ENCODE results near the gene NEK7.
"Not testable (repeated sequence)": the region's sequence is repeated elsewhere in the genome, so short reads cannot be mapped to it uniquely, and the experiment has no call there.

Gene NEK7

DNA sequence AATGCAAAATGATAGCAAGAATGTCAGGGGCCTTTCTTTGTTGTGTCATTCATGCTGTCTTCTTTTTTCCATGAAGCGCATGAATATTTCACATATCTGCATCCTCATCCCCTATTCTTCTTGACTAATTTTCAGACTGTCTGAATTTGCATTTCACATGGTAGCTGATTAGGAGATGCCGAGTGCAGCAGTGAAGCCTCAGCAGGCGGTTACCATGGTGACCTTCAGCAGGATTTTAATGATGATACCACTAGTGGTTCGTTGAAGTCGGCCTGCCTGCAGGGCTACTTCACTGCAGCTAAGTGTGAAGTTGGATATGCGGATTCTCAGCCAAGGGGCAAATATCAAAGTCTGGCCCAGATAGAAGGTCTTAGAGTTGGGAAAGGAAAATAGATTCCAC is 141.8 kb downstream of the NEK7 start:
- no peak for FAIRE-seq

GRCh38 chr1:198300451-198300850 is 143.7 kb downstream of the NEK7 start:
- no peak for FAIRE-seq

GRCh38 chr1:198304431-198304830 is 147.6 kb downstream of the NEK7 start:
- FAIRE-seq = no peak

GRCh38 chr1:198314817-198315216 is 158.0 kb downstream of the NEK7 start:
- not testable (repeated sequence) for FAIRE-seq

DNA sequence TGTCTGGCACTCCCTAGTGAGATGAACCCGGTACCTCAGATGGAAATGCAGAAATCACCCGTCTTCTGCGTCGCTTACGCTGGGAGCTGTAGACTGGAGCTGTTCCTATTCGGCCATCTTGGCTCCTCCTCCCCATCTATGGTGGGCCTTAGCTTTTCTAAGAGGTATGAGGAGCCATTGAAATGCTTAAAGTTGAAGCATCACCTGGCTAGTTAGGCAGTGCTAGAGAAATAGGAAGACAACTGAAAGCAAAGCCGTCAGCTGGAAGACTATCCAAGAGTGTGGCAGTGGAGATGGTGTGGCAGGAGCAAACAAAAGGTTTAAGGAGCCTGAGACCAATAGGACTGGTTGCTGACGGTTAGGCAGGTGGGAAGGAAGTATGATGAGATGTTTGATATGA is 158.5 kb downstream of the NEK7 start:
- FAIRE-seq = not testable (repeated sequence)

DNA sequence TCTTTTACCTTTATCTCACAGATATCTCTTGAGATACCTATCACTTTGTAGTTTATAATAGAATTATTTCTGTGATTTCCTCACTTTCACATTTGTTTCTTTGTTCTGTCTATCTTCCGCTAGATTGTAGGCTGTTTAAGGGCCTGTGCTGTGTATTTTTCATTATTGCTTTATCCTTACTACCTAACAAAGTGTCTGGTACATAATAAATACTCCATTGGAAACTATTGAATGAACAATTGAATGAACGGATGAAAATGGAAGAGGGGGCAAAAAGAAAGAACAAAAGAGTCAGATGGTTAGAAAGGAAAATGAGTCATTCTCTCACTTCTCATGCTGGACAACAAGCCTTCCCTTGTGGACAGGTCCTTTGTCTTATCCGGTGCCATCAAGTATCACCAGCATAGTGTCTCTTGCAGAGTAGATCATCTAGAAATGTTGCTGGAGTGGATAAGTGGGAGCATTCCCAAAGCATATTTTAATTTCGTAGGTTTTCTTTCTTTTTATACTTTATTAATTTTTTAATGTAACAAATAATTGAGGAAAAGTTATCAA is 159.8 kb downstream of the NEK7 start:
- FAIRE-seq = no peak

DNA sequence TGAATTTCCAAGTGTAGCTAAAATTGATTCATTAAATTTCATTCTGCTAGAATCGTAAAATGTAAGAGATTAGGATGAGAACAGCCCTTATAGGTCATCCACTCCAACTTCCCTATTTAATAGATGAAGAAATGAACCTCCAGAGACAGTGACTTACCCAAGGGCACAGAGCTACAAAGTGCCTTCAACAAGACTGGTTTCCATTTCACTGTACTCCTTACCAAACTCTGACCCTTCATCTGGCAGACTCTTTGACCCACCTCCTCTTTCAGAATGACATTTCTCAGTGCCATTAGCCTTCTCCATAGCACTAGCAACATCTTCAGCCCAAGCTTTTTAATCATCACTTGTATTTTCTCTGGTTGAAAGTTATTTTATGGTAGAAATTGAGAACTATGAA is 161.3 kb downstream of the NEK7 start:
- no peak for FAIRE-seq

- FAIRE-seq = no peak
Observed at GRCh38 chr1:198320759-198321158, 164.0 kb downstream of the NEK7 start.

DNA sequence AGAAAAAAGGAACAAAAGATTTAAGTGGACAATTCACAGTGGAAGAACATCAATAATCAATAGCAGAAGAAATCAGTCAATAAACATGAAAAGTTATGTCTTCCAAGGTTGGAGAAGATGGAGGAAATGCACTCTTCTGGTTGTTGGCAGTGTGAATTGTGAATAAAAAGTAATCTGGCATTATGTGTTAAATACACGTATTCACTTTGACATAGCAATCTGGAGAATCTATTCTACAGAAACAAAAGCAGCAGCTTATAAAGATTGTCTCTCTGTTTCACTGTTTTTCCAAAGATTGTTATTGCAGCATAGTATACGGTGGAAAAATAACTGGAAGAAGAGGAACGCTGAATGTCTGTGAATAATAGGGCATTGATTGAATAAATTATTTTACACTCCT is 169.4 kb downstream of the NEK7 start:
- FAIRE-seq = no peak

GRCh38 chr1:198326915-198327314 is 170.1 kb downstream of the NEK7 start:
- FAIRE-seq = no peak

DNA sequence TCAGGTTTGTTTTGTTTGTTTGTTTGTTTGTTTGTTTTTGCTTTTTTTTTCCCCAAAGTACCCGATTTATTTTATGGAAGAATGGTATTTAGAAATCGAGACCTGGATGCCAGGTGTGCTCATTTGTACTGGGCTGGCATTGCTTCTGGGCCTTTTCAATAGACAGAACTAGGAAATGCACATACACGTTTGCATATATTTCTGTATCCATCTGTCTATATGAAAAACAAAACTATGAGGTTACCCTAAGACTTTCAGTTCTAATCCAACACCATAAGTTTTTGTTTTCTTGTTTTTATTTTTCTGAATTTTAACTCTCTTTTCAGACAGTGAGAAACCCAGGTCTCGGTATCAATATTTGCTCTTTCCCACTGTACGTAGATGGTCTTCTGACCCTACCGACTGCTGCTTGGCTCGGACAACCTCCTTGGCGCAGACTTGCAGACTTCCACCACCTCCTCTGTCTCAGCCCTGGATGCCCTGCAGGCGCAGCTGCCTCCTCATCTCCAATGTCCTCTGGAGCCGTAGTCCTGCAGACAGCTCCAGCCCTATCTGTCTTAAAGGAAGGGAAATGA is 171.7 kb downstream of the NEK7 start:
- no peak for FAIRE-seq

DNA sequence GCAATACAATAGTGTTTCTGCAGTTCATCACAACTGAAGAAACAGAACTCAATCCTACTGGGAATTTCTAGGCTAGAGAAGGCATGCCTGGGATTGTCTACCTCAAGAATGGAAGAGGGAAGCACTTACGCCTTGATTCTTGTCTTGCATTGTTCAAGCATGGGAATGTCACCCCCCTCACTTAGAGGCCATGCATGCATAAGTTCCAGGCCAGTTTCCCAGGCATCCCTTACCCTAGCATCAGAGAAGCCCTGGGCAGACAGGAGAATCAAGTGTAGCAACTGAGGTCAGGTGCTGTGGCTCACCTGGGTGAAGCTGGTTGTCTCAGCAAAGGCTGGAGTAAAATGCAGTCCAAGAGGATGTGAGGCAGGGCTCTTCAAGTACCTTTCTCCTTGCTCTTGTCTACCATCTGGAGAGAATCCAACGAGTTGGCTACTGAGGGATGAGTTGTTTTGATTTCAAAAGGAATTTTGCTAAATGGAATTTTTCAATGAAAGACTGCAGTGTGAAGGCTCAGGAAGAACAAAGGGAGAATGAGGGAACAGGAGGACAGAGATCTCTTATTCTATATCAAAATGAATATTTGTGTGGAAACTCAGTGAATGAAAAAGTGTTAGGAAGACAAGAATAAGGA is 174.3 kb downstream of the NEK7 start:
- FAIRE-seq = no peak

GRCh38 chr1:198333744-198334143 is 176.9 kb downstream of the NEK7 start:
- no peak for FAIRE-seq

DNA sequence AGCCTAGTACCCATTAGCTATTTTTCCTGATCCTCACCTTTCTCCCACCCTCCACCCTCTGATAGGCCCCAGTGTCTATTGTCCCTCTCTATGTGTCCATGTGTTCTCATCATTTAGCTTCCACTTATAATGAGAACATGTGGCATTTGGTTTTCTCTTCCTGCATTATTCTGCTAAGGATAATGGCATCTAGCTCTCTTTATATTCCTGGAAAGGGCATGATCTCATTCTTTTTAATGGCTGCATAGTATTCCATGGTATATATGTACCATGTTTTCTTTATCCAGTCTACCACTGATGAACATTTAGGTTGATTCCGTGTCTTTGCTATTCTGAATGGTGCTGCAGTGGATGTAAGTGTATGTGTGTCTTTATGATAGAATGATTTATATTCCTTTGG is 178.9 kb downstream of the NEK7 start:
- no peak for FAIRE-seq

- FAIRE-seq = no peak
Observed at GRCh38 chr1:198337886-198338285, 181.1 kb downstream of the NEK7 start.

- no peak for FAIRE-seq
Observed at GRCh38 chr1:198340139-198340538, 183.3 kb downstream of the NEK7 start.

- no peak for FAIRE-seq
Observed at GRCh38 chr1:198346178-198346577, 189.4 kb downstream of the NEK7 start.

GRCh38 chr1:198350456-198350855 is 193.7 kb downstream of the NEK7 start:
- FAIRE-seq = no peak

DNA sequence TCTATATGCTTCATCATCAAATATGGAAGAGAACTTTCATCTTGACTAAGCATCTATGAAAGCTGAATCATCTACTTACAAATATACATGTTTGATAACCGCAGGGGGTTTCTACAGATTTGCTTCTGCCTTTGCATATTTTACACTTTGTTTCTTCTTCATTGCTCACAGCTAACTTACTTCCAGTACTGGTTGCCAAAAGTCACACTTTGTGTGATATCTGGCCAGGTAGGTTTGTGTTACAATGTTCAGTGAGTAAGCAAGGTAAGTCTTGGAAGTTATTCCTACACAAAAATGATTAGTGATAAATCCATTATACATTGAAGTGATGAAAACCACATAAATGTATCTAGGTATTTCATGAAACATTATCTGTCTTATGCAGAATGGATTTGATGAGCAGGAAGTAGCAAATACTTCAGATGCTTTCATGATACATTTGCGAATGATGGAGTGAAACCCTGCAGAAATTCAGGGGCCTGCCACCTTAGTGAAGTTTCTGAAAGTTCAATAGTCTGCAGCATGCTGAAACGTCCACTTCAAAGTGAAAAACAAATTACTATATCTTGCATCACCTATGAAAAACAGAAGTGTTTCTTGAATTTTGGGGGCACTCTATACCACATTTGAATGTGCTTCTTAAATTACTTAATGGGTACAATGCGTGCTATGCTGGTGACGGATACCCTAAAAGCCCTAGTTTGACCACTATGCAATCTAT is 196.3 kb downstream of the NEK7 start:
- no peak for FAIRE-seq

GRCh38 chr1:198357937-198358336 is 201.1 kb downstream of the NEK7 start:
- no peak for FAIRE-seq

- no peak for FAIRE-seq
Observed at GRCh38 chr1:198359024-198359653, 202.3 kb downstream of the NEK7 start.

GRCh38 chr1:198360208-198360729 is 203.5 kb downstream of the NEK7 start:
- no peak for FAIRE-seq

- no peak for FAIRE-seq
Observed at GRCh38 chr1:198361237-198361767, 204.5 kb downstream of the NEK7 start.

All from colon (tissue), 2 donors.